Jurkat, Clone E6-1 (cell line): Measurements from ENCODE around the gene IQGAP2.
A peak's percentile ranks its signal among the peaks of the same experiment; 100 is the strongest.
"Not testable (repeated sequence)": the region's sequence is repeated elsewhere in the genome, so short reads cannot be mapped to it uniquely, and the experiment has no call there.

ENCODE experiments used
- DNase-seq: peaks from one replicate; pipeline ENCODE4 v3.0.0-alpha.2; 2011; ENCODE audit warnings: low read depth, low spot score
- H3K4me3 ChIP-seq: 2 replicates; pipeline ENCODE4 v1.5.1; 2011; ENCODE audit warnings: mild to moderate bottlenecking, low read length, control low read depth, moderate library complexity

IQGAP2 gene

DNA sequence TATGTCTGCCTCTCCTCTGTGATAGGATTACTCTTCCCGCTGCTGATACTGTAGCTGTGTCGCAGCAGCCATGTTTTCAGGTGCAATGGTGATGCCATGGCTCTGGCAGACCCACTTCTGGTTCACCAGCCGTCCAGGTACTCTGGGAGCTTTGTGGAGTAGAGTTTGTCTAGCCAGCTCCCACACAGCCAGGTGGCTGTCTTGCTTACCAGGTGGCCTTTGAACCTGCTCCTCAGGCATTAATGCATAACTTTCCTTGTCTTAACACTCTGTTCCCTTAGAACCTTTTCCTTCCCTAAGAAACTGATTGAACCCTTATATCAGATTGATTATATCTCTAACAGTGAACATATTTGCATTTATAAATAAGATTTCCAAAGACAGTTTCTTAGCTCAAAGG lies 177.9 kb downstream of the IQGAP2 start:
- no peak for DNase-seq

DNA sequence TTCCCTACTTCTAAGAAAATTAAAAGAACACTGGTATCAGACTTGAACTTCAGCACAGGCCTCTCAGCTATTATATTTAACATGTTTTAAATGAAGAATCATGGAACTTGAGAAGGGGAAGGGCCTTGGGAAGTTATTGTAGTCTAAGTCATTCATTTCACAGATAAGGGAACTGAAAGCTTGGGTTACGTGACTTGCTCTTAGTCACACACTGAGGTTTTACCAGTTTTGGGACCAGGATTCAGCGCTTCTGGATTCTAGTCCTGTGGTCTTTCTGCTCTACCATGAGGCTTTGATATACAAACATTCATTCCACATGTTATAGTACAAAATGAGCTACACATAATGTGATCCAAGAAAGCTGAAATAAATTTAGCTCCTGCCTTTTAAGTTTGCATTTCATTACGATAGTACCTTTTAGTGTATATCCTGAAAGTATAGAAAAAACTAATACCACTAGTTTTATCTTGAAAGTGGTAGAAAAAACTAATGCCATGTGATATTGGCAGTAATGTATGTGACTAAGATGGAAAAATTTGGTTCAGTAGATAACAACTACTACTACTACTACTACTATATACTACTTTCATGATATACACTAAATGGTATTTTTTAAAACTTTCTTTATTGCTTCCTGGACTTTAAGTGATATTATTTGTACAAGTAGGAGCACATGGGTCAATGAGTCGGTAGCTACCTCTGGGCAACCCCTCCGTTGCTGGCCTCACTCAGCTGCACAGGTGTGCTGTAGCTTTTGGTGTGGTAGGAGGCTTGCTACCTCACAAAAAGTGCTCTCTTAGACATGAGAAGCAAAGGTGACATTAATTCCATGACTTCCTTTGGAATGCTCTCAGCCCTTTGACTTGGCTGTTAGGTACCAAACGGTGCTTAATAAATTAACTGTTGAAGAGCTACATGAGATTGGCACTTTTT lies 179.4 kb downstream of the IQGAP2 start:
- DNase-seq: no peak
- no peak overlapping the region for H3K4me3 ChIP-seq

More for the DNA sequence above, 177.9 kb downstream of the IQGAP2 start:
- H3K4me3 ChIP-seq: no peak overlapping the region

DNA sequence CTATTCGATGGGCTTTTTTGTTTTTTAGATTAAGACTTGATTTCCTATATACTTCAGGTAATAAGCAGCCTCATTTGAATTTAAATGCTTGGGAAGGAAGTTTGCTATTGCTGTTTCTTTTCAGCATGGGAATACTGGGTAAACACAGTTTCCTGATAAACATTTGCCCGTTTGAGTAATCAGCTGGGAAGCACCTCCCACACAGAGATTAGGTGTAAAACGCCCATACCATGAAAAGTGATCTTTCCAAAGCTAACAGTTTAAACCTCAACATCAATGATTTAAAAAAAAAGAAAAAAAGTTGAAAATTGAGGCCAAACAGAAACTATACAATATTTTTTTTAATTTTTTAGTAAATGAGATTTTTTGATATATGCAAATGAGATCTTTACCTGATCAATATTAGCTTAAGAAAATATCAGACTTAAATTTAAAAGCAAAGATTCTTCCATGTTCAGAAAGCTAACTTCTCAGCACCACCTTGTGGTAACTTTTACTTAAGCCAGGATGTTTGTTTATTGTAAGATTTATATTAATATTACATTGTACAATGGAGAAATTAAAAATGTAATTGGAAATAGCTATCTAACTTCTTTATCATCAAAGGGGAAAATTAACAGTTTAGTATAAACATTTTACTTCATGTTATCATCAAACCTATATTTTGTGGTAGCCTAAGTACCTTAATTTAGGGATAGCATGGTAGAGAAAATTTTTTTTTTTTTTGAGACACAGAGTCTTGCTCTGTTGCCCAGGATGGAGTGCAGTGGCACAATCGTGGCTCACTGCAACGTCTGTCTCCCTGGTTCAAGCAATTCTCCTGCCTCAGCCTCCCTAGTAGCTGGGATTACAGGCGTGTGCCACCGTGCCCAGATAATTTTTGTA lies 180.3 kb downstream of the IQGAP2 start:
- no peak overlapping the region for H3K4me3 ChIP-seq
- peak; percentile 25 for DNase-seq

DNA sequence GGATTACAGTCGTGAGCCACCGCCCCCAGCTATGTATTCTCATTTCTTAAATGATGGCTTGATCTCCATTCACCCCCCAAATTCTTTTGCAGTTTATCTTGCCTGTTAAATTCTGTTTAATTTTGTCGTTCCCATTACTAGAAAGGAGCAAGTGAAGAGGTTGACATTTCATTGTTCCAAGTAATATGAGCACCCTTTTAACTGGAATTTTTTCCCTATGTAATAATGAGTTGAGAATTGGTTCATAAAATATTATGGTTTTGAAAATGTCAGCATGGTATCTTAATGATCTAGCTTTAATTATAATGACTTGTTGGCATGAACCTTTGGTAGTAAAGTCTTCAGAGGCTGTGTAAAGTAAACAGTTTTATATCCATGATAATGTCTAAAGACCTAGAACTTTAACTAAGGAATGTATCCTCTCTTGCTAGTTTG lies 182.7 kb downstream of the IQGAP2 start:
- no peak for DNase-seq
- no peak overlapping the region for H3K4me3 ChIP-seq

DNA sequence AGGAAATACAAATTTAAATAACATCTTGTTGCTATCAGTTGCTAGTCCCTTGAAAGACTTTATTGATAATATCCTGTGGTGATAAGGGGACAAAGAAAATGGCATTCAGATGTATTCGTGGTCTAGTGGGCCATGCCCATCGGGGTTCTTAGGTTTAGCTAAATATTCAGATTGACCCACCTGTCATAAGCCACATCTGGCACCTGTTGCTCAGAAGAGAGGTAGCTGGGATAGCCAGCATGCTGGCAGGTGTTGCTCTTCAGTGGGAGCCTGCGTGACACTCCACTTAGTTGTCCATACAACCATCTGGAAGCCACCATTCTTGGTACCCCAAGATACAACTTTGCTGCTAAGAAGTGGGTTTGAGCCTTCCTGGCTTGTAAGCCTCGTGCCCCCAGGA lies 183.4 kb downstream of the IQGAP2 start:
- DNase-seq: no peak
- no peak overlapping the region for H3K4me3 ChIP-seq

DNA sequence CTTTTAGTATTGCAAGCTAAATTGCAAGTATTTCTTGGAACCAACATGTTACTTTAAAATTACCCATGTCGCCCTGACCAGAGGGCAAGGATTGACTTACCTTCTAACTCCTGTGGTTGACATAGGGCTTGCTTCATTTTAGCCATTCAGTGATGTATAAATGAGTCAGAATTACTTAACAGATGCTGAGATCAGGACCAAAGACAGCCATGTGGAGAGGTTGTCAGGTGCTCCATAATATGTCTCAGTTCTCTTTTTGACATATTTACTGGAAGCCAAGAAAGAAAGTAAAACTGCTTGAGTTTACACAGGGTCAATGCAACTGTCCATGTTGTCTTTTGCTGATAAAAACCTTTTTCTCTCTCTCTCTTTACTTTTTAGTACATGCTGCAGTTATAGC lies 186.9 kb downstream of the IQGAP2 start:
- H3K4me3 ChIP-seq: no peak overlapping the region
- DNase-seq: no peak

DNA sequence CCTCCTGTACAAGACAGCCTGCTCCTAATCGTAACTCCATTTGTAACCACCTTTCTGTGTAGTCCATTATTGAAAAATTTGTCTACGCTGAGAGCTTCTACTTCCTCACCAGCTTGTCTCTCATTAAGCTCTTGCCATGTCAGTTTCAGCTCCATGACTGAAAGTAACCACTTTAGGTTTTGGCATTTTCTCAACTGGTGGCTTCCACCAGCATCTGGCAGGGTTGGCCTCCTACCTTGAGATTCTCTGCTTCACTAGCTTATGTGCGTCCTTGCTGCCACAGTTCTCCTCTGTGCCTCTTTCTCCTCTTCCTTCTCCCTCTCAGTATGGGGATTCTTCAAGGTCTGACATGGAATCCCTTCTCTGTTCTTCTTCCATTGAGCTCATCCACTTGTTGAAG lies 188.3 kb downstream of the IQGAP2 start:
- no peak overlapping the region for H3K4me3 ChIP-seq
- no peak for DNase-seq

DNA sequence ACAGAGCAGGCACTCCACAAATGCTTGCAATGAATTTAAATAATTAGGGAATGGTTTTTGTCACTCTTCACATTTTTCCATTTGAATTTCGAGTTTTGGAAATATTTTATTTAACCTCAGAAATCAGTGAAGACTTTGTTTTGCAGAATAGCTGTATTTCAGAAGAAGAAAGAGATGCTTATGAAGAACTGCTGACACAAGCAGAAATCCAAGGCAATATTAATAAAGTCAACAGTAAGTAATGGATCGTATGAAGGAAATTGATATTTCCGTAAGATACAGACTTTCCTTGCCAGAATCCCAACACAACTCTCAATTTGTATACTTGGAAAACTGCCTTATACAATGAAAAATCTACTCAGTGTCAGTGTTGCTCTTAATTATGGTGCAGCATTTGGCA lies 189.6 kb downstream of the IQGAP2 start:
- no peak overlapping the region for H3K4me3 ChIP-seq
- DNase-seq: no peak

DNA sequence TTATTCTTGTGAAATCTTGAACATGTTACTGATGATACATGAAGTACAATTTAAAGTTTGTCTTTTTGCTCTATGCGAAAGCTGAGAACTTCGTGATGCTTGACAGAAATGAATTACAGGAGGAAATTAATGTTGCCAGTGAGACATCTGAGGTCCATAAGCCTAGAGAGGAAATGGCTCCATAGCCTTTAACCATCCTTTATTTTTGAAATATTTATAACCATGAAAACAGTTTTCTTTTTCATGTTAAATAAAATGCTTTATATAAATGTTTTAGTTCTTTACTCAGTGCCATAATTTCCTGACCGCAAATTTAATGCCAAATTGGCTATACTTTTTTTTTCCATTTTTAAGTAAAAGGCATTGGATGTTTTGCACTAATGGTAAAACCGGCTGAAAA lies 191.0 kb downstream of the IQGAP2 start:
- no peak for DNase-seq
- H3K4me3 ChIP-seq: no peak overlapping the region

DNA sequence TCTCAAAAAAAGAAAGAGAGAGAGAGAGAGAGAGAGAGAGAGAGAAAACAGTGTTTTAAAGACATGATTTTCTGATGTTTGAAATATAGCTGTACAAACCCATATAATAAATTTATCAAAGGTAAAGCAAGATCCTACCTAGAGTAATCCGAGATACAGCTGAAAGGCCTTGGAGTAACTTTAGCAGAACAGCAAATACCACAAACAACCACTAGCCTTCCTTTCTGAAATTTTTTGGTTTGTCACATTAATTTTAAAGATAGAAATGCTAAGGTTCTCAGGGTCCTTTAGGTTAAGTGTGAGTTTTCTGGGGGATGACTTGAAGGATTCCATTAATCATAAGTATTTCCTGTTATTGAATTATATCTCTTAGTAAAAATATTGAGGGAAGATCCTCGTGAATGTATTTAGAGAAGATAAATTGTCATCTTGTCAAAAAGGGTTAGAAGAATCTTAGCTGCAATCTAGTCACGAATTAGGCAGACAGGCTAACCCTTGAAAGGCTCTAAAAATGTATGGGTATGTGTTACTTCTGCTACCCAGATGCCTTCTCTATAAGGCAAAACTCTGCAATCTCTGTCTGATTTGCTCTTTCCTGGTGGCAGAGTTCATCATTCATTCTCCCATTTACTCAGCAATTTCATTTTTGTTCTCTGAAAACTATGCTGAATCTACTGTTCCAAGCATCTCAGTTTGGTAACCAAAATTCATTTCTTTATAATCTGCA lies 192.8 kb downstream of the IQGAP2 start:
- no peak overlapping the region for H3K4me3 ChIP-seq

DNA sequence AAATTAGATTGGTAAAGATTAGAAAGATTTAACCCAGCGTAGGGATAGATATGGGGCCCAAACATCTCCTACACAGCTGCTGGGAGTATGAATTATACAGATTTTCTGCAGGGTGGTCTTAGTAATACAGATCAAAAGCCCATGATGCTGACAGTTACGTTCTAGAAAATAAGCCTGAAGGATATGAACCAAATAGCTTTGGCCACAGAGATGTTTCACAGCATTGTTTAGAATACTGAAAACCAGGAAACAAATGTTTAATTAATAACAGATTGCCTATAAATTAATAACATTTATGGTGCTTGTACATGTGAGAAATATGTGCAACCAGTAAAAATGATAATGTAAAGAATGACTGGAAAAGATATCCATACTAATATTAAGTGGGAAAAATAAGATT lies 195.4 kb downstream of the IQGAP2 start:
- DNase-seq: no peak
- no peak overlapping the region for H3K4me3 ChIP-seq

More for the DNA sequence above, 192.8 kb downstream of the IQGAP2 start:
- no peak for DNase-seq

DNA sequence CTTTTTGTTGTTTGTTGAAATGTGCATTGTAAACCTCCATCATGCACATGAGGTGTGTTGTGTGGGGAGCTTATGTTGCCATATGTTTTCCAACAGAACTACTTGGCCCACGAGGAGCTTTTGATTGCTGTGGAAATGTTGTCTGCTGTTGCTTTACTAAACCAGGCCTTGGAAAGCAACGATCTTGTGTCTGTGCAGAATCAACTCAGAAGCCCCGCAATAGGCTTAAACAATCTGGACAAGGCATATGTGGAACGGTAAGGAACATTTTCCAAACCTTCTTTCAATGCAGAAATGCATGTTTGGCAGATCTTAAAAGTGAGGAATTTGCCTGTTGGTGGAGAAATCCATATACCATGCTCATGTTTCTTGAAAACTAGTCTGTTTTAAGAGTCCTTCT lies 197.6 kb downstream of the IQGAP2 start:
- no peak overlapping the region for H3K4me3 ChIP-seq
- no peak for DNase-seq

DNA sequence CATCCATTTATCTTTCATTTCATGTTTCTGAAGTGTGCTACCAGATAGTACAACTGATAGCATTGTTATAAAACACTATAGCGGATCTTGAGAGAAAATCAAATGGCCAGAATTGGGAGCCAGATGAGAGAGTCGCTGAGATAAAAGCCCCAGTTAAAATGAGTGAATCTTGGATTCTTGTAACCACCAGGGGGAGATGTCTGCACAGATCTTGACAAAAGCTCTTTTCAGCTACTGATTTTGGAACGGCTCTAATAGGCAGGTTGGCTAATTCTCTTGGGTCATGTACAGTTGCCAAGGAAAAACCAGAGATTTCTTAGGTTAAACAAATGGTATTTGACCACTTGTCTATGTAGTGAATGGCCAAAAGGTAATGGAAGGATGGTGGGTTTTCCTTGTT lies 198.4 kb downstream of the IQGAP2 start:
- H3K4me3 ChIP-seq: no peak overlapping the region
- DNase-seq: peak; percentile 67

DNA sequence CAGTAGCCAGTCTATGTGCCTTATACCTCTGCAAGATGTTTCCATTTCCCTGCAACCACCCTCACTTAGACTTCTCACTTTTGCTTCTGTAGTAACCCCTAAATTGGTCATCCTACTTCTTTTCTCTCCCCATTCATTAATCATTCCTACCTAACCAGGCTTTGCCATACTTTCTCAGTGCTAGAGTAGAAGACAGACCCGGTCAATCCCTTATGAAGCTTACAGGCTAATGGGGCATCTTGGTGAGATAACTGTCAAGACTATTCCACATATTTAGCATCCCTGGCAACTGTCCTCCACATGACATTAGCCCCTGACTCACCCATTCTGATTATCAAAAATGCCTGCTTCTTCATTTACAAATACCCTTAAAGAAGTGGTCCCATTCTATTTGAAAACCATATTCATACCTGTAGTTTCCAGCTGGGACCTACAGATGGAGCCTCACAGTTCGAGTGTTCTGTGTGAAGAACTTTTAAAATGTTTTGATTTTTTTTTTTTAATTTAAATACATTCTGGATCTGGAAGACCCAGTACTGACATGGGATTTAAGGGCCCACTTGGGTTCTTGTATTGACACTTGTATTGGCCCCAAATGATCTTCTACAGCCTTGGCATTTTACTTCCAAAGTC lies 199.1 kb downstream of the IQGAP2 start:
- DNase-seq: no peak
- no peak overlapping the region for H3K4me3 ChIP-seq

DNA sequence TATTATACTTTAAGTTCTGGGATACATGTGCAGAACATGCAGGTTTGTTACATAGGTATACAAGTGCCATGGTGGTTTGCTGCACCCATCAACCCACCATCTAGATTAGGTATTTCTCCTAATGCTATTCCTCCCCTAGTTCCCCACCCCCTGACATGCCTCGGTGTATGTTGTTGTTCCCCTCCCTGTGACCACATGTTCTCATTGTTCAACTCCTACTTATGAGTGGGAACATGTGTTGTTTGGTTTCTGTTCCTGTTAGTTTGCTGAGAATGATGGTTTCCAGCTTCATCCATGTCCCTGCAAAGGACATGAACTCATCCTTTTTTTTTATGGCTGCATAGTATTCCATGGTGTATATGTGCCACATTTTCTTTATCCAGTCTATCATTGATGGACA lies 200.9 kb downstream of the IQGAP2 start:
- not testable (repeated sequence) for DNase-seq, H3K4me3 ChIP-seq

DNA sequence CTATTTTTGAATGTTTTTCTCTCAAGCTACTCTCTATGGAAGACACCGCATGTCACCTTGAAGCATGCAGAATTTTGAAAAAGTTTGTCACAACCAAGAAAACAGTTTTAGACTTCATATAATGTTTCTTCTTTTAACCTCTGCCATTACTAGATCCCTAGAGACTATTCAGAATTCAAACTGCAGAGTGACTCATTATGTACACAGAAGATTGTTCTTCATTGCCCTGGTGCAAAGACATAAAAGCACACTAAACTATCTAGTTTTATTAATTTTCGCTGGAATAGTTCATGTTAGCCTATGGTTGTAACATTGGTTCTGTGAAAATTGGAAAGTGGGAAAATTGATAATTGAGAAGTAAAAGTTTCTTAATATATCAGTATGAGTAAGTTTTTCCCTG lies 201.8 kb downstream of the IQGAP2 start:
- no peak overlapping the region for H3K4me3 ChIP-seq
- DNase-seq: no peak

DNA sequence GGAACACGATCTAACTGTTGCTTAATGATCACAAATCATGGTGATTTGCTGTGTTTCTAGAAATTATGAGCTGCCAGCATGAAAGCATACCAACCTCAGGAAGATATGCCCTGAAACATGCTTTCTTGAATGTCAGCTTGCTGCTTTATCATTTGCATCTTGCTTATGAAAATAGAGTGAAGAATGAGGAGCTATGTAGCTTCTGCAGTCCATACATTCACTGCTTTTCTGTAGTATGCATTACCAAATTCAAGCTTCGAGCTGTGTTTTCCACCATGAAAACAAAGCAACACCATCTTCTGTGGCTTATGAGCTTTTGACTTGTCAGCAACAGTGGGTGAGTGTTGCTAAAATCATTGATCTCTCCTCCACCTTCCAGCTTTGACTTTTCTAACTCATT lies 203.6 kb downstream of the IQGAP2 start:
- no peak for DNase-seq
- no peak overlapping the region for H3K4me3 ChIP-seq

DNA sequence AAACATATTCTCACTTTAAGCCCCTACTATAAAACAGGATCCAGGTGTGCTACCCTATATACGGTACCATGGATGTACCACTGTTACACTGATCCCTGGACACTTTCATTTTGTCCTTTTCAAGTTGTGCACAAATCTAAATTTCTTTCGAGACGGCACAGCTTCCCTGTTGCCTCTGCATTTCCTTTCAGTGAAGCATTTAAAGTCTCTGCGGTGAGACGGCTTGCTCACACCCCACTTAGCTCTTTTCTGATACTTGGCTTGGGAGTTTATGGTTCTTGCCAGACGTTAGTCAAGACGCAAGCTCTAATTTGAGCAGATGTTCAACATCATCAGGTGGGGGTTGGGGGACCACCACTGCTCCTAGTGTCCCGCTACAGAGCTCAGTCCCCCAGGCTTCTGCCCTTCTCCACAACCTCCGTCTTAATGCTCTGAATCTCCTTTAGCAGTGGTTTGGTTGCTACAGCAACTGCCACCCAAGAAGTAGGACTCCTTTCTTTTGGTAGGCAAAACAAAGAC lies 204.3 kb downstream of the IQGAP2 start:
- DNase-seq: no peak
- no peak overlapping the region for H3K4me3 ChIP-seq

DNA sequence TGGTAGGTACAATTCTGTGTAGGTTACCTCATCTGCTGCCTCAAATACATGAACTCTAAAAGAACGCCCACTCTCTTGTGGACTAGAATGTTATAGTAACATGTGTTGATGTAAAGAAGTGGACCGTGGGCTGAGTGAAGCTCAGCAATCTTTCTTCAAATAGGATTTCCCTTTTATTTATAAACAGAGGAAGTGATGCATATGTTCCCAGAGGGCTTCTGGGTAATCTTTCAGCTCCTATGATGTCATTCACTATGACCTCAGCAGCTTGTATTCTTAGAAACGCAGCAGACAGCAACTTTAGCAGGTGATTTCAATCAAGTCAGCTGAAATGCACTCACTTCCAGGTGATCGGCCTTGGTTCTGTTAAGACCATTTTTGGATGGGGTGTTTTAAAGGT lies 205.7 kb downstream of the IQGAP2 start:
- no peak overlapping the region for H3K4me3 ChIP-seq
- DNase-seq: no peak
